CD14-positive monocyte (primary cell): ENCODE results near the gene SGK1. TPM values are rescaled to one million over a fixed set of nuclear protein-coding genes. Genes with fewer than 3 reads are reported as not detected.
A peak's percentile ranks its signal among the peaks of the same experiment; 100 is the strongest.

Experiments used
- DNase-seq, 3 donors: peaks; one replicate each; pipeline ENCODE4 v3.0.0-alpha.2; 2011 to 2022
- H2AFZ ChIP-seq: 2 replicates; pipeline ENCODE4 v1.6.0; 2012; ENCODE audit warnings: mild to moderate bottlenecking, low read depth, low read length, inconsistent platforms; ENCODE audit not compliant: insufficient read depth, poor library complexity, severe bottlenecking
- H3K27ac ChIP-seq, 2 donors: 1 replicate in 1 of 2; 2 replicates in 1 of 2; pipeline ENCODE4 v1.5.1; 2012 to 2013; ENCODE audit warnings: low read length in 2 of 2, control low read depth in 1 of 2, inconsistent platforms in 1 of 2, low read depth in 1 of 2, mild to moderate bottlenecking in 1 of 2
- H3K27me3 ChIP-seq, 2 donors: one replicate each; pipeline versions ENCODE4 v1.6.0 to v1.6.1; 2011 to 2013; ENCODE audit warnings: low read length in 2 of 2; ENCODE audit not compliant: control insufficient read depth in 2 of 2, insufficient read depth in 2 of 2
- H3K36me3 ChIP-seq, 2 donors: replicated peaks in 1 of 2; 1 replicate in 1 of 2; 2 replicates in 1 of 2; pipeline versions ENCODE4 v1.5.1 to v1.6.1; 2012 to 2013; ENCODE audit warnings: low read length in 2 of 2, control low read depth in 1 of 2, inconsistent platforms in 1 of 2, mild to moderate bottlenecking in 1 of 2; ENCODE audit not compliant: insufficient read depth in 2 of 2, control insufficient read depth in 1 of 2
- H3K4me1 ChIP-seq, 2 donors: 1 replicate in 1 of 2; 2 replicates in 1 of 2; pipeline versions ENCODE4 v1.5.1 to v1.6.1; 2012 to 2013; ENCODE audit warnings: low read length in 2 of 2, control low read depth in 1 of 2, inconsistent platforms in 1 of 2, mild to moderate bottlenecking in 1 of 2, moderate library complexity in 1 of 2; ENCODE audit not compliant: insufficient read depth in 2 of 2, control insufficient read depth in 1 of 2
- H3K4me2 ChIP-seq: replicated peaks from 2 replicates; pipeline ENCODE3; 2012; ENCODE audit warnings: low read length, moderate library complexity, mild to moderate bottlenecking; ENCODE audit not compliant: poor library complexity, severe bottlenecking; ENCODE audit errors: extremely low read depth
- H3K4me3 ChIP-seq, 3 experiments: fragments of 200-600 bp in 1 of 3; sonication (generic) in 1 of 3; replicated peaks in 1 of 3; 1 replicate in 2 of 3; 2 replicates in 1 of 3; pipeline ENCODE4 v1.5.1; 2011 to 2013; ENCODE audit warnings: low read length in 3 of 3, mild to moderate bottlenecking in 3 of 3, control low read depth in 2 of 3, low read depth in 2 of 3, inconsistent platforms in 1 of 3, moderate library complexity in 1 of 3
- H3K79me2 ChIP-seq: 2 replicates; pipeline ENCODE4 v1.6.0; 2012; ENCODE audit warnings: mild to moderate bottlenecking, control low read depth, inconsistent platforms, low read length, moderate library complexity; ENCODE audit not compliant: insufficient read depth
- H3K9ac ChIP-seq: 2 replicates; pipeline ENCODE4 v1.6.0; 2017; ENCODE audit warnings: low read length, mild to moderate bottlenecking; ENCODE audit not compliant: insufficient read depth, poor library complexity, severe bottlenecking
- H3K9me3 ChIP-seq, 2 donors: replicated peaks in 1 of 2; 1 replicate in 1 of 2; 2 replicates in 1 of 2; pipeline versions ENCODE4 v1.5.1 to v1.6.1; 2012 to 2013; ENCODE audit warnings: low read length in 2 of 2, control low read depth in 1 of 2; ENCODE audit not compliant: control insufficient read depth in 1 of 2, insufficient read depth in 1 of 2
- H4K20me1 ChIP-seq: 2 replicates; pipeline ENCODE4 v1.6.0; 2012; ENCODE audit warnings: mild to moderate bottlenecking, low read length, control low read depth, moderate library complexity; ENCODE audit not compliant: insufficient read depth
- H3K27ac Mint-ChIP-seq, 7 donors: one replicate each; pipeline ENCODE4 v1.8.0; 2020; ENCODE audit warnings: mild to moderate bottlenecking in 7 of 7, mixed read lengths in 7 of 7, moderate library complexity in 6 of 7, inconsistent platforms in 2 of 7
- H3K27me3 Mint-ChIP-seq, 3 donors: one replicate each; pipeline ENCODE4 v1.8.0; 2021 to 2022; ENCODE audit warnings: low read depth in 3 of 3, mild to moderate bottlenecking in 3 of 3, mixed read lengths in 3 of 3, moderate library complexity in 3 of 3, inconsistent platforms in 1 of 3
- H3K36me3 Mint-ChIP-seq, 2 donors: one replicate each; pipeline ENCODE4 v1.8.0; 2020; ENCODE audit warnings: mixed read lengths in 2 of 2, inconsistent platforms in 1 of 2, mild to moderate bottlenecking in 1 of 2
- H3K4me1 Mint-ChIP-seq: one replicate; pipeline ENCODE4 v1.8.0; 2020; ENCODE audit warnings: mild to moderate bottlenecking, mixed read lengths
- H3K4me3 Mint-ChIP-seq, 2 donors: one replicate each; pipeline ENCODE4 v1.8.0; 2020; ENCODE audit warnings: mild to moderate bottlenecking in 2 of 2, mixed read lengths in 2 of 2, moderate library complexity in 1 of 2
- H3K9me3 Mint-ChIP-seq, 7 donors: one replicate each; pipeline ENCODE4 v1.8.0; 2020 to 2022; ENCODE audit warnings: mixed read lengths in 7 of 7, mild to moderate bottlenecking in 6 of 7, moderate library complexity in 6 of 7, inconsistent platforms in 2 of 7
- WGBS: methylation state at CpG from one replicate; pipeline ENCODE4 v1.1.5; 2013; ENCODE audit warnings: missing lambda C conversion rate; ENCODE audit not compliant: insufficient coverage; 5-methylcytosine and 5-hydroxymethylcytosine counted together
- intact Hi-C, 2 donors: fragments of 100-400 bp; cut with micrococcal nuclease; formaldehyde crosslinking; loops; one replicate each; pipeline versions ENCODE4 v1.15.0 to v1.15.1; 2023
- polyA plus RNA-seq, 3 donors: library from polyadenylated mRNA; depleted of rRNA in 1 of 3; unstranded in 2 of 3; stranded (reverse) in 1 of 3; fragments of 300-500 nt in 2 of 3; fragments of >200 nt in 1 of 3; fragmentation: Illumina TruSeq in 2 of 3; gene quantifications; 1 replicate in 2 of 3; 2 replicates in 1 of 3; pipeline ENCODE4 v1.2.3, GENCODE V29; 2012 to 2021
- TF ChIP-seq, protein P1 (sequence below): fragments of 200-600 bp; IDR thresholded peaks from one replicate; pipeline ENCODE4 v1.8.0; 2022; ENCODE audit warnings: antibody characterized with exemption, mild to moderate bottlenecking

SGK1 gene
- polyA plus RNA-seq, 3 donors = 373 to 419 (median 407) TPM

GRCh38 chr6:134173936-134174671 is 143.8 kb downstream of the SGK1 start:
- peaks cover 59 to 60% of the 10 kb centered on the region in 2 donors for H3K36me3 Mint-ChIP-seq
- H3K27me3 Mint-ChIP-seq = peaks cover 2 to 4% (median 2%) of the 10 kb centered on the region in 3 donors
- WGBS = no CpG with 5 or more reads among the region's 21 CpGs
- H3K27ac Mint-ChIP-seq = peak overlapping the region; percentile 96 to 99 (median 99)
- H3K4me3 ChIP-seq = peak overlapping the region; percentile 83 to 97 (median 95)
- intact Hi-C loops = loop anchor here (2.0 to 10.0 kb wide), 6 partner anchors 198 to 648 kb away; no protein-coding TSS in a partner anchor
- DNase-seq = peak; percentile 77 to 84 (median 80)
- peaks cover 58 to 75% of the 10 kb centered on the region in 2 donors for H3K4me1 ChIP-seq
- peak overlapping the region; percentile 99 for H3K9ac ChIP-seq
- peak overlapping the region; percentile 83 for H3K4me2 ChIP-seq
- H2AFZ ChIP-seq = peak overlapping the region; percentile 6
- H3K4me3 Mint-ChIP-seq = peak overlapping the region; percentile 100
- peaks cover 55% of the 10 kb centered on the region for H4K20me1 ChIP-seq
- H3K36me3 ChIP-seq = peaks cover 48 to 49% of the 10 kb centered on the region in 2 donors
- TF ChIP-seq, protein P1, sequence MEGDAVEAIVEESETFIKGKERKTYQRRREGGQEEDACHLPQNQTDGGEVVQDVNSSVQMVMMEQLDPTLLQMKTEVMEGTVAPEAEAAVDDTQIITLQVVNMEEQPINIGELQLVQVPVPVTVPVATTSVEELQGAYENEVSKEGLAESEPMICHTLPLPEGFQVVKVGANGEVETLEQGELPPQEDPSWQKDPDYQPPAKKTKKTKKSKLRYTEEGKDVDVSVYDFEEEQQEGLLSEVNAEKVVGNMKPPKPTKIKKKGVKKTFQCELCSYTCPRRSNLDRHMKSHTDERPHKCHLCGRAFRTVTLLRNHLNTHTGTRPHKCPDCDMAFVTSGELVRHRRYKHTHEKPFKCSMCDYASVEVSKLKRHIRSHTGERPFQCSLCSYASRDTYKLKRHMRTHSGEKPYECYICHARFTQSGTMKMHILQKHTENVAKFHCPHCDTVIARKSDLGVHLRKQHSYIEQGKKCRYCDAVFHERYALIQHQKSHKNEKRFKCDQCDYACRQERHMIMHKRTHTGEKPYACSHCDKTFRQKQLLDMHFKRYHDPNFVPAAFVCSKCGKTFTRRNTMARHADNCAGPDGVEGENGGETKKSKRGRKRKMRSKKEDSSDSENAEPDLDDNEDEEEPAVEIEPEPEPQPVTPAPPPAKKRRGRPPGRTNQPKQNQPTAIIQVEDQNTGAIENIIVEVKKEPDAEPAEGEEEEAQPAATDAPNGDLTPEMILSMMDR = peak; percentile 88
- H3K4me1 Mint-ChIP-seq = peaks cover 63% of the 10 kb centered on the region
- H3K27ac ChIP-seq = peak overlapping the region; percentile 97 to 99
- H3K79me2 ChIP-seq = peaks cover 57% of the 10 kb centered on the region
- H3K9me3 ChIP-seq = no peaks in the 10 kb centered on the region
- no peaks in the 10 kb centered on the region for H3K27me3 ChIP-seq
- peaks cover 0 to 3% (median 0%) of the 10 kb centered on the region in 7 donors for H3K9me3 Mint-ChIP-seq

DNA sequence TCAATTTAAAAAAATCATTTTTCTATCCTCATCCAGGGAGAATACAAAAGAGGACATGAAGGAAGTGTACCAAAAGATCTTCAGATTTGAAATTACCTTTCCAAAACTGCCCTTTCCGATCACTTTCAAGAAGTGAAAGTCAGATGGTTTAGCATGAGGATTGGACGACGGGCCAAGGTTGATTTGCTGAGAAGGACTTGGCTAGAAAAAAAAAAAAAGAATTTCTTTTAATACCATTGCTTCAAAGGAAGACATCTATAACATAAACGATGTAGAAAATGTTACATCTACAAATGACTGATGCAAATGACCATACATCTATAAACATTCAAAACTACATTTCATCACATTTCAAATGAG is 144.6 kb downstream of the SGK1 start:
- peaks cover 0 to 3% (median 0%) of the 10 kb centered on the region in 7 donors for H3K9me3 Mint-ChIP-seq
- DNase-seq = no peak
- peaks cover 2 to 6% (median 4%) of the 10 kb centered on the region in 3 donors for H3K27me3 Mint-ChIP-seq
- peaks cover 67% of the 10 kb centered on the region in 2 donors for H3K36me3 Mint-ChIP-seq
- no peaks in the 10 kb centered on the region for H3K9me3 ChIP-seq
- H3K27me3 ChIP-seq = no peaks in the 10 kb centered on the region
- peaks cover 56% of the 10 kb centered on the region in 2 donors for H3K36me3 ChIP-seq
- peak overlapping the region; percentile 83 to 97 (median 95) for H3K4me3 ChIP-seq
- H3K4me3 Mint-ChIP-seq = peak overlapping the region; percentile 100
- peak overlapping the region; percentile 99 for H3K9ac ChIP-seq
- intact Hi-C loops = loop anchor here (5.0 to 10.0 kb wide), 5 partner anchors 199 to 649 kb away; no protein-coding TSS in a partner anchor
- H3K4me1 Mint-ChIP-seq = peaks cover 64% of the 10 kb centered on the region
- TF ChIP-seq, protein P1 = no peak
- H3K27ac ChIP-seq = peak overlapping the region in 1 of 2 donors; percentile 99
- peak overlapping the region; percentile 83 for H3K4me2 ChIP-seq
- WGBS = no CpG with 5 or more reads among the region's 4 CpGs
- no peak overlapping the region for H2AFZ ChIP-seq
- H3K79me2 ChIP-seq = peaks cover 57% of the 10 kb centered on the region
- H3K27ac Mint-ChIP-seq = peak overlapping the region; percentile 96 to 99 (median 99)
- peaks cover 63% of the 10 kb centered on the region for H4K20me1 ChIP-seq
- H3K4me1 ChIP-seq = peaks cover 54 to 69% of the 10 kb centered on the region in 2 donors
